HG02763 (cell line): ENCODE results near the gene EDN2.

Experiments used
- ATAC-seq: cut with Tn5 transposase; IDR thresholded peaks from one replicate; pipeline ENCODE4 v1.9.1; 2021; ENCODE audit warnings: mild to moderate bottlenecking, moderate library complexity; ENCODE audit not compliant: unreplicated experiment

EDN2 gene

DNA sequence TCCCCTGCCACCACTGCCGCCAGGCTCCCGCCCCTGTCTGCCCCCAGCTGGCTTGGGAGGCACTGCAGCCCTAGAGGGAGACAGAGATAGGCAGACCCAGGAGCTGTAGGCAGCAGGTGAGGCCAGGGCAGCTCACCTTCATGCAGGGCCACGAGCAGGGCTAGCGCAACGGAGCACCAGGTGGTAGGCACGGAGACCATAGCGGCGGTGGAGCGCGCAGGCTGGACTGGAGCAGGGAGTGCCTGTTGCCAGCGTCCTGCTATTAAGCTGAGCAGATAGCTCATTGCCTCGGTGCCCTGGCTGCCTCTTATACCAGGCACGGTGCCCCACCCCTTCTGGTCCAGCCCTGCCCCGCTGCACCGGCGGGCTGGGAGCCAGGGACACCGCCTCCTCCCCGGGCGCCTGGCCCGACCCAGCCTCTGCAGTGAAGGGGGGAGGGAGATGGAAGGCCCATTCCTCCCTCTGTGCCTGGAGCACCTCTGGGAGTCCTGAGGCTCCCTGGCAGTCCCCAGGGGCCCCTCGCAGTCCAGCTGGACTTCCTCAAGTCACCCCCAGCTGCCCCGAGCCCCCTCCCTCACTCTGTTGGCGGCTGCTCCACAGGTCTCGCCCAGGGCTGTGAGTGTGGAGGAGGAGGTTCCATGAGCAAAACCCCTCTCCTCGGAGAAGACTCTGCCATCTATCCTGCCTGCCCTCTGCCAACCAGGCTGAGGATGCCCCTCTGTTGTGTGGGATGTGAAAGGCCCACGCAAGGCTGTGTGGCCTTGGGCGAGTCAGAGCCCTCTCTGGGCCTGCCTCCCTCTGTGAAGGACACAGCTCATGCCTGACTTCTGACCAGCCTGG lies at the start of gene EDN2:
EDN2 (minus strand) TSS at position 282 of the 840 bp plus-strand sequence; CDS start at position 200, 82 bp downstream.
- no peak for ATAC-seq

DNA sequence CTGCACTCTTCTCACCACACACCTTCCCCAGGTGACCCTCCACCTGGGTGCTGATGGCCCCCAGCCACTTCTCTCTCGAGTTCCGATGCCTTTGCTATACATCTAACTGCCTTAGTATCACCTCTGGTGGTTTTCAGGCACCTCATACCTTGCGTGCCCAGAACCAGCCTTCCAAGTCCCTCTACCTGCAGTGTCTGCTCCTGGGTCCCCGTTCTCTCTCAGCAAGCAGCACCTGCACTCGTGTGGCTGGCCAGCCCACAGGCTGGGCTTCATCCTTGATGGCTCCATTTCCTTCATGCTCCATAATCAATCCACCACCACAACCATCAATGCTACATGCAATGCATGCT lies 49.2 kb upstream of the EDN2 start:
- no peak for ATAC-seq

DNA sequence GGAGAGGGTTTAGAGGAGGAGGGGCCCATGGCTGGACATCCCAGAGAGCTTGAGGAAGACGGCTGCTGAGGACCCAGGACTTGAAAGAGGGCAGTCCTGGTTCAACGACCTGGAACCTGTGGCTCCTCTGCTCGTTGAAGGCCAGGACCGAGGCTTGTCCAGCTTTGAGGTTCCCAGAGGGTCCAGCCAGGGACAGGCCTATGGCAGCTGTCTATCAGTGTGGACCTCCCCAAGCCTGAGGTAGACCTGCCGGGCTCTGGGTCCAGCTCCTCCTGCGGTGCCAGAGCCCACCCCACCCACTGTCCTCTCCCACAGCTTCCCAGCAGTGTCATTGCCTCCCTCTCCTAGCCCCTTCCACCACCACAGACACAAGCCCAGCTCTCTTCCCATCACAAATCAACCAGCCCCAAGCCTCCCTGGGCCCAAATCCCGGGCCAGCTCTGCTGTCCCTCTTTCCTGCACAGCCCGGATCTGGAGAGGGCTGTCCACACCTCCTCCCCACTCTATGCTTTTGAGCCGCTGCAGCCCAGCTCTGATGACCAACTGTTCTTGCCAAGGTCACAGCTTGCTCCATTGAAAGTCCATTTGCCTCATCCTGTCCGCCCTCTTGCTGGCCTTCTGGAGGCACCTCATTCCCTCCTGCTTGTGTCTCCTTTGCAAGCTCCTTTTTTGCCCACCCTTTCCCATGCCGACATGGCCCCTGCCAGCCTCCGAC lies 48.7 kb upstream of the EDN2 start:
- ATAC-seq = no peak

DNA sequence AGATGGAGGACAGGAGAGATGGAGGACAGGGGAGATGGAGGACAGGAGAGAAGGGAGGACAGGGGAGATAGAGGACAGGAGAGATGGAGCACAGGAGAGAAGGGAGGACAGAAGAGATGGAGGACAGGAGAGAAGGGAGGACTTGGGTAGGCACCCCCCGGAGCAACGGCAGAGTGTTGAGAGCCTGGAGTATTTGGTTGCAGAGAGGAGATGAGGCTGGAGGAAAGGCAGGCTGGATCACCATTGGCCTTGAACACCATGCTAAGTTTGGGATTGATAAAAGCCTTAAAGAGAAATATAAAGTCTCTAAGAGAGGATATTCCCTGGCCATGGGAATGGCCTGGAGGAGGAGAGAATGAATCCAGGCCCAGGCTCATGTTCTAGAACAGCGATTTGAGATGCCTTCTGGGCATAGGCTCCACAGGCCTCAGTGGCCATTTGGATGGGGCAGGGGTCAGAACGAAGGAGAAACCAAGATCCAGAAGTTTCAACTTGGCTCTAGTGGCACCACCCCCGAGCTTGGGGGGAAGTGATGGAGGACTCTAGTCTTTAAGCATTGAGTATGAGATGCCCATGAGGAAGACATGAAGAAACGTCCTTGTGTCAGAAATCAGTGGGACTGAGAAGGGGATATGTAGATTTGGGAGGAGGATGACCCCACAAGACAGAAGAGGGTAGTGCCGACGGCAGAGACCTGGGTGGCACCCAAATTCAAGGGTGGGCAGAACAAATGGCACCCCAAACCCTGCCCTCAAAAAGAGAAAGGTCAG lies 47.9 kb upstream of the EDN2 start:
- ATAC-seq = no peak

DNA sequence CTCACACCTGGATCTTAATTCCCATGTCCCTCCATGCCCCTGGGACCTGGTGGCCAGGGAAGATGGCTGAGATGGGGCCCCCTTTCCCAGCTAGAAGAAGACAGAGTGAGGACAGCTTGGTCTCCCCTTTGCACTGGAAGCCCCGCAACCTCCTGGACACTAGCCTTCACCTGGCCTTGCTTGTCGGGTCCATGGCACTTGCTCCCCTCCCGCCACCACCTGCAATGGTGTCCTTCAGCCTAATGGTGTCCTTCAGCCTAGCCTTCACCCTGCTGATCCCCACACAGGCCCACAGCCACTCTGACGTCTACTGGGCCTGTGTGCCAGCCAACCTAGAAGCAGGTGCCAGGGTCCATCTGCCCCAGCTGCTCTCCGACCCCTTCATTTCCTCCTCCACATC lies 45.9 kb upstream of the EDN2 start:
- ATAC-seq = no peak

DNA sequence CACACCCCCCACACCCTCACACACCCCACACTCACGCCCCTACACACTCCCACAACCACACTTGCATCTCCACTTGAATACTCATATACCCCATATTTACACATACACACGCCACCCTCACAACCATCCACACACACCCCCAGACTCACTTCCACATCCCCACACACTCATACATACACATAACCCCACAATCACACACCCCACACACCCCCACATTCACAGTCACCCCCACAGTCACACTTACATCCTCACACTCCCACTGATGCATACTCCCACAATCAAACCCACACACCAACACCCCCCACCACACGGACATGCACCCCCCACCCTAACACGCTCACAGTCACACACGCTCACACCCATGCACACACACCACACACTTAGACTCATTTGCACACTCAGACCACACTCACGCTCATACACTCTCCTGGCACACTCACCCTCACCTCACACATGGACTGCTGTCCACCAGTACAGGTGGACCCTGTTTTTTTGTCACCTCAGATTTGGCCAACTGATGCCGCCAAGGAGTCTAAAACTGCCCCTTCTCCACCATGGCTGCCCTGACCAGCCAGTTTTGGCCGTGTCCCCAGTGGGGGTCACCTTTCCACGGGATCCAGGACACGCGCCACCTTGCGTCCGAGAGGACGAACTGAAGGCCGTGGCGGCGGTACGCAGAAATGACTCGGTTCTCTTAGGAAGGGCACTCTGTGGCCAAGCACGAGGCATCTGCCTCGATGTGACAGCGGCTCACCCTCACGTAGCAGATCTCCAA lies 45.3 kb upstream of the EDN2 start:
- ATAC-seq = no peak

DNA sequence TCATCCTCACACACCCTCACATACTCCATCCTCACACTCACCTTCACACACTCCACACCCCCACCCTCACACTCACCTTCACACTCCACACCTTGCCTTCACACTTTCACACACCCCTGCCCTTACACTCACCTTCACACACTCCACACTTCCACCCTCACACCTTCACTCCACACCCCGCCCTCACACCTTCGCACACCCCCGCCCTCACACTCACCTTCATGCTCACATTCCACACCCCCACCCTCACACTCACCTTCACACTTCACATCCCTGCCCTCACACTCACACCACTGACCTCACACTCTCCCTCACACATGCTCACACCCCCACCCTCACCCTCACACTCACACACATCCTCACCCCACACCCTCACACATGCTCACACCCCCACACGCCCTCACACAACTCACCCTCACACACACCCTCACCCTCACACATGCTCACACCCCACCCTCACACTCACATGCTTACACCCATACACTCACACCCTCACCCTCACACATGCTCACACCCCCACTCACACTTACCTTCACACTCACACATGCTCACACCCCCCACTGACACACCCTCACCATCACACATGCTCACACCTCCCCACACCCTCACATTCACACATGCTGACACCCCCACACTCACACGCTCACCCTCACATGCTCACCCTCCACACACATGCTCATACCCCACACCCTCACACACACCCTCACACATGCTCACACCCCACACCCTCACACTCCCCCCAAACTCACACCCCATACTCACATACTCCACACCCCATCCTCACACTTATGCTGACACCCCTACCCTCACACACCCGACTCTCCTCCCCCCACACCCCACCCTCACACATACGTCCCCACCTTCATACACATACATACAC lies 44.5 kb upstream of the EDN2 start:
- no peak for ATAC-seq

DNA sequence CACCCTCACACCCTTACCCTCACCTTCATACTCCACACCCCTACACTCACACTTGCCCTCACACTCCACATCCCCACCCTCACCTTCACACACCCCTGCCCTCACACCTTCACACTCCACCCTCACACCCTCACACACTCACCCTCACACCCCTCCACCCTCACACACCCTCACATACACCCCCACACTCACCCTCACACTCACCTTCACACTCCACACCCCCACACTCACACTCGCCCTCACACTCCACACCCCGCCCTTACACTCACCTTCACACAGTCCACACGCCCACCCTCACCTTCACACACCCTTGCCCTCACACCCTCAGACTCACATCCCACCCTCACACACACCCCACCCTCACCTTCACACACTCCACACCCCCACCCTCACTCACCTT lies 43.6 kb upstream of the EDN2 start:
- ATAC-seq = no peak

DNA sequence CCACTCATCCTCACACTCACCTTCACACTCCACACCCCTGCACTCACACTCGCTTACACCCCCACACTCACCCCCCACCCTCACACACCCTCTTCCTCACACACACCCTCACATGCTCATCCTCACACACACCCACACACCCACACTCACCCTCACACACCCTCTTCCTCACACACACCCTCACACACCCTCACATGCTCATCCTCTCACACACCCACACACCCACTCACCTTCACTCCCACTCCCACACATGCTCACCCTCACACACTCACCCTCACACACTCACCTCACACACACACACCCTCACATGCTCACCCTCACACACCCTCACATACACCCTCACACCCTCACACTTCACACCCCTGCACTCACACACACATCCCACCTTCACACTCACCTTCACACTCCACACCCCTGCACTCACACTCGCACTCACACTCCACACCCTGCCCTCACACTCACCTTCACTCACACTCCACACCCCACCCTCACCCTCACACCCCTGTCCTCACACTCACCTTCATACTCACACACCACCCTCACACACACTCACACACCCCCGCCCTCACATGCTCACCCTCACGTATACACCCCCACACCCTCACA lies 42.6 kb upstream of the EDN2 start:
- ATAC-seq = no peak

DNA sequence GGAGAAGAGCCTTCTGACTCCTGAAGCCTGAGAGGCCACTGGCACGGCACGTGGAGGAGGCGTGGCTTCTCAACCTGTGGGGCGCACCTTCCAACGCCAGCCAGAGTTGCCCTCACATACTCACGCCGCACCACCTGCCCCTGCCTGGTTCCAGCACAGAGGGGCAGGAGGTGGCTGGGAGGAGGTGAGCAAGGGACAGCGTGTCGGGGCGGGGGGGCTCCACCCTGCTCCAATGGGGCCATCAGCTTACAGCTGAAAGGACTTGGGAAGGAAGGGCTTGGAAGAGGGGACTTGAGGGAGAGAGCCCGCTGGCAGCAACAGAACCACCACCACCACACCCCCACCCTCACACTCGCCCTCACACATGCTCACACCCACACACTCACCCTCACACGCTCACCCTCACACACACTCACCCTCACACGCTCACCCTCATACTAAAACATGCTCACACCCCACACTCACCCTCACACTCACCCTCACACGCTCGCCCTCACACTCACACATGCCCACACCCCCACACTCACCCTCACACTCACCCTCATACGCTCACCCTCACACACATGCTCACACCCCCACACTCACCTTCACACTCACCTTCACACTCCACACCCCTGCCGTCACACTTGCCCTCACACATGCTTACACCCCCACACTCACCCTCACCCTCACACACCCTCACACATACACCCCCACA lies 41.6 kb upstream of the EDN2 start:
- no peak for ATAC-seq

DNA sequence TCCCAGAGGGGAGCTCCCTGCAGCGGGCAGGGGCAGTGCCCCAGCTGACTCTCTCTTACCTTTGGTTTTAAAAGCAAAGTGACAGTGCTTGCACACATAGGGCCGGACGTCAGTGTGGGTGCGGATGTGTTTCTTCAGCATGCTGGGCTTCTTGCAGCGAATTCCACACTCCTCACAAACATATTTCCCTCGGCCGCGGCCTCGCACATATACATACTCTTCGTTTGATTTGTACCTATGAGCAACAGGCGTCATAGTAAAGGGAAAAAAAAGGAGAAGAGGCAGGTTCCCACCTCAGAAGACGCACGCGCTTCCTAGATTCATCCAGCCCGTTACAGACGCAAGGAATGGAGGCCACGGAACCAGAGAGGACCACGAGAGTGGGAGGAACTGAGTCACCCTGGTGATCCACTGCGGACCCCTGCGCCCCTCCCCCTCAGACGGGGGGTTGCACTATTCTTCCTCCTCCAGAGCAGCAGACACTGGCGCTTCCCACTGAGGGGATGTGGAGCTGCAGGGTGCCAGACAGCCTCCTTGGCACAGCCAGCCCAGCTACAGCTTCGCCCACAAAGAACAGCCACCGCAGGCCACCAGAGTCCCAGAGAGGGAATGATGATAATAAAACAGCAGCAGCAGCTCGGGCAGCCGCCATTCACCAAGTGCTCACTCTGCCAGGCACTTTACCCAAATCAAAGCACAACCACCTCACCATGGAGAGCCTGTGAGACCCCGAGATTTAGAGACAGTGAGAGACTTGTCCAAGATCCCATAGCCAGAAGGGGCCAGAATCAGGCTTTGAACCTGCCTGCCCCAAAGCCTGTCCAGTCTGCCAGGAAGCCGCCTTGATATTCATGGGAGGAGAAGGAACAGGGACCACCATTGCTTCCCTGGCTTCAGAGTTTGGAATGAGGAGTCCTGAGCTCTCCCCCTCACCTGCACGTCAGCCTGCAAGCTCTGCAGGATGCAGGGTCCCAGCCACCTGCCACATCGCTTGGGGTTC lies 40.5 kb upstream of the EDN2 start:
- ATAC-seq = no peak

DNA sequence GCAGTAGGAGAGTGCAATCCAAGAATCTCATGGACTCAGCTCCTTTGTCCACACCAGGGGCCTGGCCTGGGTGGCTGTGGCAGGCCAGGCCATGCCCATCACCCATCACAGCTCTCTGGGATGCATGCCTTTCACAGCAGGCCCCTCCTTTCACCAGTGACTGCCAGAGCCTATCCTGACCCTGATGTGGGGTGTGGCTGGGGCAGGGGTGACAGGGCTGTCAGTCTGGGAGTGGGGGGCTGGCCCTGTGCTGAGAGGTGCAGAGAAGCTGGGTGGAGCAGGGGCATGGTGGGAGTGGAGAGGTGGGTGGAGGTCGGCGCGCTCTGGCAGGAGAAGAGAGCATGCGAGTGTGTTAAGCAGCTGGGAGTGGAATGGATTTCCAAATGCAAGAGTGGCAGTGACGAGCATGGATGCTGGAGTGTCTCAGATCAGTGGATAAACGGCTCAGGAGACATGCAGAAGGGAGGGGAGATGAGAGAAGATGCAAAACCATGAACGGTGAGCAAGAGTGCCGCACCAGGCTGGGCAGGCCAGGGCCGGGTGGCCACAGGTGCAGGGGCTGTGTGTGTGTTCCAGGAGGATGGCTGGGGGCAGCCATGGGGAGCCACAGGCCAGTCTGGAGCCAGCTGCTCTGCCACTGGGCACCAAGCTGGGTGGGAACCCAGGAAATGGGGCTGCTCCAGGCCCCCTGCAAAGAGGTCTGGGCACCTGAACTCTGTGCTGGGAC lies 39.6 kb upstream of the EDN2 start:
- ATAC-seq = no peak

DNA sequence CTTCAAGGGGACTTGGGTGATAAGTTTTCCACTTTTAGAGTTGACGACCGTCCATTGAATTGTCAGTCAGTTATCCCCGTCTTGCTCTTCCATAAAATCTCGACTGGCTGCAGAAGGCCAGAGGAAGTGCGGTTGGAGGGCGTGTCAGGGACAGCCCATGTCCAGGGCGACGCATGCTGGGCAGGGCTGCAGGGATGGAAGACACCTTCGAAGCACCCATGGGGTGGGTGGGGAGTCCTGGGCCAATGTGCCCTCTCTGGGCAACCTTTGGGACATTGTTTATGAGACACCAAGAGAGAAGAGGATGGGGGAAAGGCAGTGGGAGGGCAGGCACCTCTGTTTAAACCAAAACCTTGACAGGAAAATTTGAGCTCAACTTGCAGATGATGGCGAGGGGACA lies 38.6 kb upstream of the EDN2 start:
- no peak for ATAC-seq

DNA sequence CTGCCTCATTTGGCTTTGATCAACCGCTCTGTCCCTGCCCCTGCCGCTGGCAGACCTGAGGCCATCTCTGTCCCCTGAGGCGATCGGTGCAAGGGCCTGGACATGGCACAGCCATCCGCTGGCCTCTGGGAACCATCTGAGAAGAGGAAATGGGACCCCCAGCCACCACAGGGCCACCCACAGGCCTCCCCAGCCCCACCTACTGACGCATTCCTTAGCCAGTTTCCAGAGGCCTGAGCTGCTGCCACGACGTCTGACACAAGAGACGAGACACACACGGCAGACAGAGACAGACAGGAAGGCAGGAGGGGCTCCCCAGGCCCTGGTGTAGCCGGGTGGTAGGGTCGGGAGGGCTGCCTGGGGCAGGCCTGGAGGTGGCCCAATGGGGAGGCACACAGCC lies 37.3 kb upstream of the EDN2 start:
- ATAC-seq = no peak

DNA sequence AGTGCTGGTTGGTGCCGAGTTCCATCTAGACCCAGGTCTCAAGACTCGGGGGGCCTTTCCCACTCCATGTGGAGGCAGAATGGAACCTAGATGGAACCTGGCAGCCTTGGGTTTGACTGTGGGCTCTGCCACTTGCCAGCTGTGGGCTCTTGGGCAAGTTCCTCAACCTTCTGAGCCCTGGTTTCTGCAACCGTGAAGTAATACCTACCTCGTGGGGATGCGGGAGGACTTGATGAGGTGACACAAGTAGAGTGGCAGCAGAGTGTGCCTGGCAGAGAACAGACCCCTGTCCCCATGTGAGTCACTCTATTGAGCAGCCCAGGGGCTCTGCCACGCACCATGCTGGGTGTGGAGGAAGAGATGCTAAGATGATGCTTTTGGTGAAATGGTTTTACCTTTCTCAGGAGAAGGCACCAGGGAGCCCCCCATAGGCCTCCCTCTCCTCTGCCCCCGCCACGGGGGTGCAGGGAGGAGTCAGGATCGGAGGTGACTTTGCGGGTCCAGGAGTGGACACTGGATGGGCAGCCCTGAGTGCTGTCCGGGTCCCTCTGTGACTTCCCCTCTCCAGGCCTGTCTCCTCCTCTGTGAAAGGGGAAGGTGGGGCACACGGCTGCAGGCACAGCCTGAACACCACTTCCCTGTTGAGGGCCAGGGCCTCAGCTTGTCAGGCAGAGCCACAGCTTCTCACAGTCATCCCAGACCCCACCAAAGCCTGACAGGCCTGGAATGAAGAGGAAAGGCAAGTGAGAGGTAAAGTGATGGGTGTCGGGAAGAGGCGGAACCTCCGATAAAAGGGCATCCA lies 36.7 kb upstream of the EDN2 start:
- no peak for ATAC-seq

DNA sequence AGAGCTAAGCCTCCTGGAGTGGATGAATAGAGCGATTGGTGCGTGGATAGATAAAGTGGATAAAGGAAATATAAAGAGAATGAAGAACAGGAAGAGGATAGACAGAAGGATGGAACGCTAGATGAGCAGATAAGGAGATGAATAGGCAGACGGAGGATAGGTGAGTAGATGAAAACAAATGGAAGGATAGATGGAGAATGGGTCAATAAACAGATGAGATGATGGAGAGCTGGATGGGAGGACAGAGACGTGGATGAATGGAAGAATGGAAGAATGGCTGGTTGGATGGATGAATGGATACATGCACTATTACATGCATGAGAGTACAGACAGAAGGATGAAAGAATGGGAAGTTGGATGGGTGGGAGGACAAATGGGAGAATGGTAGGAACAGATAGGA lies 35.2 kb upstream of the EDN2 start:
- no peak for ATAC-seq
